Right ventricle myocardium superior (tissue), 1 donor: ENCODE measurements around the gene MST1R. TPM values are rescaled to one million over a fixed set of nuclear protein-coding genes. Genes with fewer than 3 reads are reported as not detected.
A peak's percentile ranks its signal among the peaks of the same experiment; 100 is the strongest.
"Not testable (repeated sequence)": the region's sequence is repeated elsewhere in the genome, so short reads cannot be mapped to it uniquely, and the experiment has no call there.

Source experiments
- ATAC-seq: fragments of 200-7000 bp; cut with Tn5 transposase; one replicate; pipeline ENCODE4 v1.9.1; 2020; ENCODE audit warnings: mild to moderate bottlenecking; ENCODE audit not compliant: poor library complexity
- DNase-seq: peaks from one replicate; pipeline ENCODE4 v3.0.0-alpha.2; 2020
- intact Hi-C: fragments of 100-400 bp; cut with DNase I; formaldehyde crosslinking; loops from one replicate; pipeline ENCODE4 v1.11.2; 2022
- total RNA-seq: library from RNA; stranded (reverse); fragmentation: NEBNext Ultra II Directional; extraction: Animal tissue kit (Norgen Biotek cat#: 25700); gene quantifications from one replicate; pipeline ENCODE4 v1.2.1, GENCODE V29; 2021
- donor health status: DM: no; HTN: yes; CAD: no; lungs with severe emphysema.

Gene MST1R
- total RNA-seq, 1 donor from 2014 or later = 1.5 TPM

DNA sequence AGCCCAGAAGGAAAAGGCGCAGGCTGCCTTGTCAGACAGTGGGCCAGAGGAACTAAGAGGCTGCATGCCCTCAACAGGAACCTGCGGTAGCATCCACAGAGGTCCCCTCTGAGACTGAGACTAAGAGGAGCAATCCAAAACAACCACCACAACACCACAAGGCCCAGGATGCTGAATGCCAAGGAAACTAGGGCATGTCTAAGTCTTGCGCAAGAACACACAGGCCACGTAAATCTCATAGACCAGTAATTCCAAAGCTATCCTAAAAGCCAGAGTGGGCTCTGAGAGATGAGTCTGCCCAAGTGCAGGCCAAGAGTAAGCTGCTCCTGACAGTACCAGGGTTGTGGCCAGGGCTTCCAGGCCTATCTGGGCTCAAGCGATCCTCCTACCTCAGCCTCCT is 13.0 kb upstream of the MST1R start:
- ATAC-seq = no peak
- intact Hi-C loops = no loop called here

GRCh38 chr3:49914906-49915305 is 11.2 kb upstream of the MST1R start:
- intact Hi-C loops = no loop called here
- no peak for DNase-seq
- no peak for ATAC-seq

More for the DNA sequence above, 13.0 kb upstream of the MST1R start:
- DNase-seq = no peak

DNA sequence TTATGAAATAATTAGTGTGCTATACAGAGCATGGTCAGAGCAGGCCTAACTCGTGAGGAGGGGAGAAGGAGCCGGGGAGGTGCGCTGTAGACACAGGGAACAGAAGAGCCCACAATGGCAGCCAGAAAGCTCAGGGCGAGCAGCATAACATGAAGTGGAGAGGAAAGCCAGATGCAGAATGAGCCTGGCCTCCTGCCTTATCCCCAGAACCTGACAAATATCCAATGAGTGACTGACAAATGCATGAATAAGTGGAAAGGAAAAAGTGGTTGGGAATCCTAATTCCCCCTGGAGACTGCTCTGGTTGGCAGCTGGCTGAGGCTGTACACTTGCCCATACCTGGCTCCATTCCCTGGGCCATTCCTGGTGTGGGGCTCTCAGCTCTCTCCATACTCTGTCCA is 9.2 kb upstream of the MST1R start:
- ATAC-seq = peak; percentile 44
- intact Hi-C loops = no loop called here

DNA sequence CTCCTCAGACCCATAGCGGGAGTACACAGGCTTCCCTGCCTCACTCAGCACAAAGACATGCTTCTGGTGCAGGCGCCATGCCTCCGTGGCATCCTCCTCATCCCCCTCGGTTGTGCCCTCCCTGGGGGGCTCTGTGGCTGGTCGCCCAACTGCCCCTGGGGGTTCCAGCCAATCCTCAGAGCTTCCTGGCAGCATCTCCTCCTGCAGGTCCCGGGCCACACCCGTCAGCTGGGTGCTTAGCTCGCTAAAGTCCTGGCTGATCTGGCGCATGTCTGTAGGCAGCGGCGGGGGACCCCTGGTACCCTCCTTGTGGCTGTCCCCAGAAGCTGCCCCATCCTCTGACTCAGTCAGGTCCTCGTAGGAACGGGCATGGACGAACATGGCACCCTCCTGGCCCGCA is 7.9 kb upstream of the MST1R start:
- intact Hi-C loops = no loop called here
- DNase-seq = no peak
- no peak for ATAC-seq

More for the DNA sequence above, 9.2 kb upstream of the MST1R start:
- no peak for DNase-seq

DNA sequence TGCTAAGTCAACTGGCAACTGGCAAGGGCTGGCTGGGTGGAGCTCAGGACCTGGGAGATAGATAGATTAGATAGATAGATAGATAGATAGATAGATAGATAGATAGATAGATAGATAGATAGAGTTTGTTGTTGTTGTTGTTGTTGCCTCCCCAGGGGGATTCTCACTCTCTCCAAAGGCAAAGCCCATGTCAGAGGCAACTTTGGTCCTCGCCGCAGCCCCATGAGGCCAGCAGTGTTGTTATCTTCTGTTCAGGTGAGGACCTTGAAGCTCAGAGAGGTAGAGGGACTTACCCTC is 7.4 kb upstream of the MST1R start:
- no peak for DNase-seq
- no peak for ATAC-seq
- intact Hi-C loops = no loop called here

- DNase-seq (no peak), ATAC-seq (no peak)
- intact Hi-C loops = no loop called here
These were observed 6.9 kb upstream of the MST1R start for GRCh38 chr3:49910409-49911123.

GRCh38 chr3:49908373-49909199 is 4.9 kb upstream of the MST1R start:
- intact Hi-C loops = loop anchor here (5.0 kb wide), 1 partner anchor 61 kb away; no protein-coding TSS in a partner anchor
- no peak for ATAC-seq
- no peak for DNase-seq

- peak; percentile 62 for ATAC-seq
- peak; percentile 70 for DNase-seq
- intact Hi-C loops = loop anchor here (5.0 kb wide), 1 partner anchor 59 kb away; no protein-coding TSS in a partner anchor
These were observed 2.5 kb upstream of the MST1R start for GRCh38 chr3:49906073-49906743.

GRCh38 chr3:49904448-49904847 is 775 bp upstream of the MST1R start:
- ATAC-seq, DNase-seq: not testable (repeated sequence)
- intact Hi-C loops = loop anchor here (5.0 kb wide), 1 partner anchor 102 kb away; the partner anchor contains the start of gene INKA1

- ATAC-seq (no peak), DNase-seq (no peak)
- intact Hi-C loops = loop anchor here (5.0 kb wide), 1 partner anchor 100 kb away; the partner anchor contains the start of gene INKA1
These were observed 945 bp downstream of the MST1R start for GRCh38 chr3:49902511-49903345.

DNA sequence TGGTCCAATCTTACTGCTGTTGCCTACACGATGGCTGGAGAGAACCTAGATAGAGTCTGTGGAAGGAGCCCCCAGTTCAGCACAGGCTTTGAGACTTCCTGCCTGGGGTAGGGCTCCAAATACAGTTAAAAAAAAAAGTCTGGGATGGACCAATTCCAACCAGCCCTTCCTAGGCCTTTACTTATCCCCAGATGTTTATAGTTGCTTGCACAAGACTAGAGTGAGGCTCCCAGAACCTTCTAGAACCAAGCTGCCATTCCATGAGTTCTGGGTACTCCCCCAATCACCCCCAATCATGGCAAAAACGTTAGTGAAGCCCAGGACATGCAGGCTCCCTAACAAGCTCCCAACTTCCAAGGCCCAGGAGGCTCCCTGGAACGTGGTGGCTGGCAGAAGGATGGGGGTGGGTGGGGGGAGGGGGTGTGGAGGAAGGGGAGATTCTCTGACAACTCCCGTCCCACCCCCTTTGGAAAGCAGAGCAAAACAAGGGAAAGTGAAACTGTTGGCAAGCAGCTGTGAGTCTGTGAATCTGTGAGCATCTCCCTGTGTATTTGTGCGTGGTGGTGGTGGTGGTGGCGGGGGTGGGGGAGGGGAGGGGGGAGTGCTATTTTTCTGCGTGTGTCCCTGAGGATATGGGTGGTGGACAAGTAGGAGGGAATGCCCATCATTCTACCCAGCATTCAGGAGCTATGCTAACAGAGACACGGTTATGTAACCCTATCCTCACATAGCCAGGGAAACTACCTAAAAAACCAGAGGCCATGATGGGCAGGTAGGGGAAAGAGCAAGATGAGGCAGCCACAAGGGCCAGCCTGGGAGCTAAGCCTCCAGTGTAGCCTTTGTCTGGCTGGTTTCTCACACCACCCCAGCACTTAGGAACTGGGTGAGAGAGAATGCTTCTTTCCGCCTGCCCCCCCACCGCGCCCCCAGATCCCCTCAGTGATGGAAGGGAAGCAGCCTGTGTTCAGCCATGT is 2.0 kb downstream of the MST1R start:
- DNase-seq = no peak
- intact Hi-C loops = loop anchor here (5.0 kb wide), 1 partner anchor 99 kb away; the partner anchor contains the start of gene INKA1
- no peak for ATAC-seq

DNA sequence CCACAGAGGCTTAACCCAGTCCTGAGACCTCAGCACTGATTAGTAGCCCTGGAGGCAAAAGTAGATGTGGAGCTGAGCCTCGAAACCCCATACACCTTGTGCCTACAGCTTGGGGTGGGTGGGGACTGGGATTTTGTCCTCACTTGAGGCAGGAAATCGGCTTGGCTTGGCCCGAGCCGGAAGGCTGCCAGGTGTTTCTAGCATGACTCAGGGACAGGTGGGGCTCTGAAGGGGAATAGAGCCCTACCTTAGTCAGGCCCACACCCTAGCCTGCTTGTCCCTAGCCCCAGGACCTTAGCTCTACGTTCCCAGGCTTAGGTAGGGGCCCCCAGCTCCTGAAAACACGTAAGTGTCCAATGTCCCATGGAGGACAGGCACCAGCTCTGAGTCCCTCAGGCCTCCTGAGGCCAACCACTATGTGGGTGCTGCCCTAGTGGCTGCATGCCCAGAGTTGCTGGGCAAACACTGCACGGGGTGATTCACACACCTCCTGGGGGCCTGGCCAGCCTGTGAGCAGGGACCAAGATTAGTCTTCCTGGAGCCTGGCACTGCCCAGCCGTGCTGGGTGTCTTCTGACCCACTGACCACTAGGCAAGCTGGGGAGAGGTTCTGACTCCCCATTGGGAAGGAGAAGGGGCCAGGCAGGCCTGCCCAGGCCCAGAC is 3.1 kb downstream of the MST1R start:
- DNase-seq (peak; percentile 67), ATAC-seq (peak; percentile 61)
- intact Hi-C loops = loop anchor here (5.0 kb wide), 1 partner anchor 98 kb away; the partner anchor contains the start of gene INKA1

GRCh38 chr3:49899815-49900214 is 3.9 kb downstream of the MST1R start:
- DNase-seq (no peak), ATAC-seq (no peak)
- intact Hi-C loops = loop anchor here (5.0 kb wide), 1 partner anchor 98 kb away; the partner anchor contains the start of gene INKA1

DNA sequence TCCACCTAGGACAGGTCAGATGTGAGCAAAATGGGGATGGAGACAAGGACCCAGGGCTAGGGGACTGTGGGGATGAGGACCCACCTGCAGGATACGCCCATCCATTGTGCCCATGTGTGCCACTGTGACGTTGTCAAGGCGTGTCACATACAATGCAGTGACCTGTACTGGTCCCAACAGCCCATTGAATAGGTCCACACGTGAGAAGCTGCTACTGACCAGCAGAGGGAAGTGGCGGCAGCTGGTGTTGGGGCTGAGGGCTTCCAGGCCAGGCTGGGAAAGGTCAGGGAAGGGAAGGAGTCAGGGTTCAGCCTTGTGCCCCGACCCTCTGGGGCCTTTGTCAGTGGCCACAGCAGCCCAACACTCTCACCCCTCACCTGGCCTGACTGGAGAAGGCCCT is 4.7 kb downstream of the MST1R start:
- intact Hi-C loops = no loop called here
- no peak for DNase-seq
- ATAC-seq = no peak

GRCh38 chr3:49896345-49896744 is 7.3 kb downstream of the MST1R start:
- intact Hi-C loops = no loop called here
- ATAC-seq (no peak), DNase-seq (no peak)

DNA sequence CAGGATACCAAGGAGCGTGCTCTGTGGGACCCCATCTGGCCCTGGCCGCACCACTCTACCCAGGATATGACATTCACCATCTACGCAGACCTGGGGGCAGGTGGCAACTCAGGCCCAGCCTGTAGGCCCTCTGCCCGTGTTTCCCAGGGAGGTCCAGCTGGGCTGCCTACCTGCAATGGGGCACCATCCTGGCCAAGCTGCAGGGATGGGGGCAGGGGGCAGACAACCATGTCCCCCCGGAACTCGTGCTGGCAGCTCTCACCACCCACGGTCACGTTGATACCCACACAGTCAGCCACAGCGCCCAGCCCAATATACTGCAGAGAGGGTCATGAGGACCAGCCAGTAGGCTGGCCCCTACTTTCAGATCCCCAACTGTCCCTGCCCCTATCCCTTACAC is 7.9 kb downstream of the MST1R start:
- no peak for DNase-seq
- intact Hi-C loops = no loop called here
- no peak for ATAC-seq

DNA sequence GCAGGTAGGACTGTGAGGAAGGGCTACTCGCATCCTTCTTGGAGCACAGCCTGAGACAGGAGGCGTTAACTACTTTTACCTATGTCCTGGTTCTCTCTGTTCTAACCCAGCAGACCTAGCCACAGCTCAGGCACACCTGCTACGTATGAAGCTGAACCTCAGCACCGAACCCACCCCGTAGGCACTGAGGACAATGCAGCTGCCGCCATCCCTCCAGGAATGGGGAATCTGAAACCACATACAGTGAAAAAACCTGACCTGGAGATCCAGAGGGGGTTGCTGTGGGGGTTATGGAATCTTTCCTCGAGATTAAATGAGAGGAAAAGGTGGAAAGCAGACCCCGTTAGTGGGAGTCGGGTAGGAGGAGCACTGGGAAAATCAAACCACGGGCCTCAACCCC is 14.4 kb downstream of the MST1R start:
- no peak for DNase-seq
- intact Hi-C loops = no loop called here

More for the DNA sequence above, 14.4 kb downstream of the MST1R start:
- ATAC-seq = no peak
